Gastrocnemius medialis (tissue), 4 donors: ENCODE measurements around the gene GAB1. TPM values are rescaled to one million over a fixed set of nuclear protein-coding genes. Genes with fewer than 3 reads are reported as not detected.

Source experiments
- ATAC-seq, 2 donors: fragments of 150-250 bp; one replicate each; pipeline ENCODE4 v1.9.1; 2016
- DNase-seq, 2 donors: peaks; one replicate each; pipeline ENCODE4 v3.0.0-alpha.2; 2019
- H3K27ac ChIP-seq, 4 donors: fragments of 200-600 bp; sonication (generic); 1 replicate in 1 of 4; 2 replicates in 3 of 4; pipeline ENCODE4 v1.5.1; 2016 to 2018; ENCODE audit warnings: mild to moderate bottlenecking in 2 of 4, moderate library complexity in 1 of 4
- H3K27me3 ChIP-seq, 3 donors: fragments of 200-600 bp; sonication (generic) in 2 of 3; 1 replicate in 1 of 3; 2 replicates in 2 of 3; pipeline versions ENCODE4 v1.5.1 to v1.6.0; 2016 to 2019; ENCODE audit warnings: mild to moderate bottlenecking in 1 of 3, moderate library complexity in 1 of 3
- H3K36me3 ChIP-seq, 2 donors: fragments of 200-600 bp; sonication (generic) in 1 of 2; one replicate each; pipeline ENCODE4 v1.5.1; 2017 to 2018
- H3K4me1 ChIP-seq, 2 donors: fragments of 200-600 bp; sonication (generic) in 1 of 2; one replicate each; pipeline ENCODE4 v1.5.1; 2016 to 2017; ENCODE audit warnings: mild to moderate bottlenecking in 2 of 2
- H3K4me3 ChIP-seq, 4 donors: fragments of 200-600 bp; sonication (generic) in 3 of 4; 1 replicate in 1 of 4; 2 replicates in 3 of 4; pipeline ENCODE4 v1.5.1; 2016 to 2019; ENCODE audit warnings: mild to moderate bottlenecking in 2 of 4
- H3K9me3 ChIP-seq, 3 donors: fragments of 200-600 bp; sonication (generic) in 2 of 3; 1 replicate in 1 of 3; 2 replicates in 2 of 3; pipeline ENCODE4 v1.5.1; 2016 to 2019
- CTCF ChIP-seq, 5 experiments: fragments of 450-650 bp in 3 of 5; fragments of 200-600 bp in 2 of 5; sonication (generic) in 2 of 5; IDR thresholded peaks in 4 of 5; conservative IDR thresholded peaks in 1 of 5; 1 replicate in 4 of 5; 2 replicates in 1 of 5; pipeline ENCODE4 v1.5.1; 2016 to 2019; ENCODE audit warnings: antibody characterized with exemption in 5 of 5, mild to moderate bottlenecking in 3 of 5, moderate library complexity in 3 of 5
- POLR2A ChIP-seq, 2 donors: fragments of 450-650 bp; IDR thresholded peaks; one replicate each; pipeline ENCODE4 v1.6.1; 2017; ENCODE audit warnings: antibody characterized with exemption in 2 of 2, mild to moderate bottlenecking in 2 of 2, moderate library complexity in 2 of 2
- in situ Hi-C, 4 donors: fragments of 200-750 bp; cut with MboI; loops; one replicate each; pipeline versions ENCODE4 v1.15.0 to v1.8.0; 2017; ENCODE audit warnings: low sequenced_read_pairs in 4 of 4
- intact Hi-C: fragments of 100-400 bp; cut with DNase I; formaldehyde crosslinking; loops from one replicate; pipeline ENCODE4 v1.15.1; 2023; ENCODE audit warnings: low total_unique reads
- total RNA-seq, 4 donors: library from RNA; depleted of rRNA; stranded (reverse); fragments of >200 nt; gene quantifications; one replicate each; pipeline versions ENCODE4 v1.1.0 to v1.2.3, GENCODE V29; 2016

The GAB1 gene
- total RNA-seq, 4 donors from 2014 or later, result 11.4 to 27.9 (median 26.6) TPM

GRCh38 chr4:143421609-143422008, 84.9 kb downstream of the GAB1 start:
- ATAC-seq (no peak), DNase-seq (no peak)
- in situ Hi-C loops (no loop called here), intact Hi-C loops (no loop called here)
- Histone ChIP-seq H3K36me3 (no peaks in the 10 kb centered on the region), H3K27me3 (no peaks in the 10 kb centered on the region), H3K4me3 (no peak overlapping the region), H3K4me1 (peaks cover 18 to 22% of the 10 kb centered on the region in 2 donors), H3K27ac (no peak overlapping the region), H3K9me3 (no peaks in the 10 kb centered on the region)
- TF ChIP-seq POLR2A (IDR thresholded peaks at IDR 0.05) (no peak), CTCF (IDR thresholded peaks at IDR 0.05 in 4 of 5, conservative IDR thresholded peaks at IDR 0.05 in 1 of 5) (no peak)

- Histone ChIP-seq H3K27ac (no peak overlapping the region), H3K36me3 (peaks cover 0 to 3% of the 10 kb centered on the region in 2 donors), H3K9me3 (no peaks in the 10 kb centered on the region), H3K4me1 (peaks cover 18 to 19% of the 10 kb centered on the region in 2 donors), H3K4me3 (no peak overlapping the region), H3K27me3 (no peaks in the 10 kb centered on the region)
- no peak for ATAC-seq
- no peak for DNase-seq
- intact Hi-C loops, result no loop called here
- TF ChIP-seq POLR2A (IDR thresholded peaks at IDR 0.05), result no peak
- no peak for TF ChIP-seq CTCF (IDR thresholded peaks at IDR 0.05 in 4 of 5, conservative IDR thresholded peaks at IDR 0.05 in 1 of 5)
- in situ Hi-C loops, result no loop called here
These were observed 87.6 kb downstream of the GAB1 start for GRCh38 chr4:143424276-143424675.

- DNase-seq (no peak), ATAC-seq (no peak)
- Histone ChIP-seq H3K36me3 (peaks cover 0 to 30% of the 10 kb centered on the region in 2 donors), H3K4me1 (no peaks in the 10 kb centered on the region), H3K9me3 (peaks cover 0 to 4% (median 0%) of the 10 kb centered on the region in 3 donors), H3K4me3 (no peak overlapping the region), H3K27ac (no peak overlapping the region), H3K27me3 (no peaks in the 10 kb centered on the region)
- TF ChIP-seq CTCF (IDR thresholded peaks at IDR 0.05 in 4 of 5, conservative IDR thresholded peaks at IDR 0.05 in 1 of 5) (no peak), POLR2A (IDR thresholded peaks at IDR 0.05) (no peak)
- in situ Hi-C loops, result no loop called here
- intact Hi-C loops, result no loop called here
These were observed 95.0 kb downstream of the GAB1 start for GRCh38 chr4:143431526-143432257.

GRCh38 chr4:143432258-143432591, 95.5 kb downstream of the GAB1 start:
- no peak for TF ChIP-seq POLR2A (IDR thresholded peaks at IDR 0.05)
- TF ChIP-seq CTCF (IDR thresholded peaks at IDR 0.05 in 4 of 5, conservative IDR thresholded peaks at IDR 0.05 in 1 of 5), result no peak
- in situ Hi-C loops (no loop called here), intact Hi-C loops (no loop called here)
- no peak for DNase-seq
- no peak overlapping the region for H3K4me3 ChIP-seq
- H3K27me3 ChIP-seq, result no peaks in the 10 kb centered on the region
- no peak overlapping the region for H3K27ac ChIP-seq
- H3K9me3 ChIP-seq, result peaks cover 0 to 4% (median 0%) of the 10 kb centered on the region in 3 donors
- no peak for ATAC-seq
- no peaks in the 10 kb centered on the region for H3K4me1 ChIP-seq
- peaks cover 0 to 32% of the 10 kb centered on the region in 2 donors for H3K36me3 ChIP-seq

- no peak for DNase-seq
- no peak overlapping the region for H3K27ac ChIP-seq
- in situ Hi-C loops, result no loop called here
- H3K27me3 ChIP-seq, result no peaks in the 10 kb centered on the region
- peaks cover 0 to 4% (median 0%) of the 10 kb centered on the region in 3 donors for H3K9me3 ChIP-seq
- H3K4me1 ChIP-seq, result no peaks in the 10 kb centered on the region
- H3K36me3 ChIP-seq, result peaks cover 0 to 37% of the 10 kb centered on the region in 2 donors
- H3K4me3 ChIP-seq, result no peak overlapping the region
- ATAC-seq, result no peak
- no peak for TF ChIP-seq POLR2A (IDR thresholded peaks at IDR 0.05)
- TF ChIP-seq CTCF (IDR thresholded peaks at IDR 0.05 in 4 of 5, conservative IDR thresholded peaks at IDR 0.05 in 1 of 5), result no peak
- intact Hi-C loops, result no loop called here
These were observed 96.6 kb downstream of the GAB1 start for GRCh38 chr4:143433231-143433630.
